ENCODE measurements around the gene ATP5F1D.

Gene ATP5F1D

DNA sequence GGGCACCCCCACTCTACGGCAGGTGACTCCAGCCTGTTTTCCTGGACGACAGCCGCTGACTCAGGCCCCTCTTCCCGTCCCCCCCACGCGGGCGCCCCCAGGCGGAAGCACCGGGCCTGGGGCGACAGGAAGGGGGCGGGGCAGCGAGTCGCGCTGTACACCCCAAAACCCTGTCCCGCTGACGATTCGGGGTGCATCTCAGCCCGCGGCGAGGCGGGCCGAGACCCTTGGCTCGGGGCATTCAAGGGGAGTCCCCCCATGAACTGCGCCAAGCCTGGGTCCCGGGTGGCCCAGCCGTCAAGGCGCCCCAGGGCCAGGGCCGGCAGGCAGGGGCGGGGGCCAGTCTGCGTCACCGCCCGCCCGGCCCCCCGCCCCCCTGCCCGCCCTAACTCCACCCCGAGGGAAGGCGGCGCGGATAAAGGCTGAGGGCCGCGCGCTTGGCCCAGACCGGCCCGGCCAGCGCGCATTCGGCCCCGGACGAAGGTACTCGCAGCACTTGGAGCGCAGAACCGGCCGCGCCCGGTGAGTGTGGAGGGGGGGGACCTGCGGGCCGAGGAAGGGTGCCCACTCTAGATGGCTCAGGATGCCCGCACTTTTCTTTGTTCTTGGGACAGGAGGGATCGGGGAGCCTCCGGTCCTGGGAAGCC lies 6.7 kb downstream of the ATP5F1D start, which contains the start of gene MIDN:
Gene MIDN (plus strand): TSS at position 445 of the 647 bp plus-strand sequence. CDS start 1,714 bp downstream, outside the sequence.
- peak; percentile 92 for DNase-seq (ENCODE audit: low spot score)

GRCh38 chr19:1248786-1249297 lies 7.3 kb downstream of the ATP5F1D start:
- DNase-seq (ENCODE audit: low spot score): peak; percentile 87

- peak; percentile 95 for DNase-seq (ENCODE audit: low spot score)
Observed at GRCh38 chr19:1249298-1249989, 7.9 kb downstream of the ATP5F1D start.

DNA sequence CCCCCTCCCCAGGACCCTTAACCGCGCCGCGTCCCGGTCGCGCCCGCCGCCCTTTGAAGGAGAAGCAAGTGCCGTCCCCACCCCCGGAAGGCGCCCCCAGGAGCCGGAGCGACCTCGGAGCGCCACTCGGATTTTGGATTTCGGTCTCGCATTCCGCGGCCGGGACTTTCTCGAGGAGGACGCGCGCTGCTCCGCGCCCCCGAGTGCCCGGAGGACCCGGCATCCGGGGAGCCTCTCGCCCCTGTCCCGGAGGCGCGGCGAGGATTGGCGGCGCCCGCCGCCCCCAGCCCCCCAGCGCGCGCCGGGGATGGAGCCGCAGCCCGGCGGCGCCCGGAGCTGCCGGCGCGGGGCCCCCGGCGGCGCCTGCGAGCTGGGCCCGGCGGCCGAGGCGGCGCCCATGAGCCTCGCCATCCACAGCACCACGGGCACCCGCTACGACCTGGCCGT lies 8.5 kb downstream of the ATP5F1D start:
- no peak for DNase-seq (ENCODE audit: low spot score)

DNA sequence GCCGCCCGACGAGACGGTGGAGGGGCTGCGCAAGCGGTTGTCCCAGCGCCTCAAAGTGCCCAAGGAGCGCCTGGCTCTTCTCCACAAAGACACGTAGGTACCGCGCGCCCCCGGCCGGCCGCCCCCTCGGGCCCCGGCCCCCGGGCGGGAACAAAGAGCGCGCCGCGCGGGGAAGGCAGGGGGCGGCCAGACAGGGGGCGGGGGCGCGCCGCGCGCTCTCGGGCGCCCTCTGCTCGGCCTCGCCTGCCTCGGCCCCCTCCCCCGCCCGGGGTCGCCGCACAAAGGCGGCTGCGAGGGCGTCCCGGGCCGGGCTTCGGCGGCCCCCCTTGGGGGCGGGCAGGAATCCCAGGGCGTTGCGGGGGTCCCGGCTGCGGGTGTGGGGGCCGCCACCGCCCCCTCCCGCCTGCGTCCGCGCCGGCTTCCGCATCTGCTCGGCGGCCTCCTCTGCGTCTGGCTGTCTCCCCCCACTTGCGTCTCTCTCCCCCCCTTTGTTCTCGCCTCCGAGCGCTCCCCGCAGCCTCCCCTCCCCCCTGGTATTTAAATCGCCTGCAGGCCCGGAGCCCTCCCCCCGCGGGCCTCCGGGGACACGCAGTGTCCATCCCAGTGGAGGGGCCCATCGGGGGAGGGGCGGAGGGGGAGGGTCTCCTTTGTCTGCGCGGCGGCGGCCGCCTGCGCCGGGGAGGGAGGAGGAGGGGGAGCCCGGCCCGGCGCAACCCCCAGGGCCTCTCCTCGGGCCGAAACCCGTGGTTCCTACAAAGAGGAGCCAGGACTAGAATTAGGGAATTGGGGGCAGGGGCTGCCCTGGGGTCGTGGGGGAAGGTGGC lies 9.1 kb downstream of the ATP5F1D start:
- DNase-seq (ENCODE audit: low spot score): peak; percentile 39

DNA sequence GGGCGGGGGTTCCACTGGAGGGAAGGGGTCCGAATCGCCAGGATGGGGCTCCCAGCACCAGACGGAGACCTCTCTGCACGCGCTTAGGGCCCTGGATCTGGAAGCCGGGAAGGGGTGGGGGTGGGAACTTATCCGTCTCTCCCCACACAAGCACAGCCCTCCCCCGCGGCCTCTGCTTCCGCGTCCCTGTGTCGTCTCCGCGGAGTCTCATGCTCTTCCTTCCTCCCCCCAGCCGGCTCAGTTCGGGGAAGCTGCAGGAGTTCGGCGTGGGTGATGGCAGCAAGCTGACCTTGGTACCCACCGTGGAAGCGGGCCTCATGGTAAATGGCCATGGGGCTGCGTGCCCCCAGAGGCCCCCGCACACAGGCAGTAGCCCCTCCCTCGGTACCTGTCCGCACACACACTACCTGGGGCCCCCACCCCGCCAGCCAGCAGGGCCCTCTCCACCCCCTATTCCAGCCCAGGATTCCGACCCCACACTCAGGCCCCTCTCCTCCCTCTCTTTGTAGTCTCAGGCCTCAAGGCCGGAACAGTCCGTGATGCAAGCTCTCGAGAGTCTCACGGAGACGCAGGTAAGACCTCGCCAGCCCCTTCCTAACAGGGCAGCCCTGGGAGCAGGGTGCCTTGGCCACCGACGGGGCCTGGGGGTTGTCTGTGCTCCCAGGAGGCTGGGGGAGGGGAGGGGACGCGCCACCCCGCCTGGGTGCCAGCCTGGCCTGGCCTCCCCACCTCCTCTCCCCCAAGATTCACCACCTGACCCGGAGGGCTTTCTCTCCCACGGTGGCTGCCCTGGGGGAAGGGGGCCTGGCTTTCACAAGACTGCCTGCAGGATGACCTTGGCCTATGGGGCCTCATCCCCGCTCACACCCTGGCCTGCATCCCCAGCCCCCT lies 10.0 kb downstream of the ATP5F1D start:
- DNase-seq (ENCODE audit: low spot score): peak; percentile 48

DNA sequence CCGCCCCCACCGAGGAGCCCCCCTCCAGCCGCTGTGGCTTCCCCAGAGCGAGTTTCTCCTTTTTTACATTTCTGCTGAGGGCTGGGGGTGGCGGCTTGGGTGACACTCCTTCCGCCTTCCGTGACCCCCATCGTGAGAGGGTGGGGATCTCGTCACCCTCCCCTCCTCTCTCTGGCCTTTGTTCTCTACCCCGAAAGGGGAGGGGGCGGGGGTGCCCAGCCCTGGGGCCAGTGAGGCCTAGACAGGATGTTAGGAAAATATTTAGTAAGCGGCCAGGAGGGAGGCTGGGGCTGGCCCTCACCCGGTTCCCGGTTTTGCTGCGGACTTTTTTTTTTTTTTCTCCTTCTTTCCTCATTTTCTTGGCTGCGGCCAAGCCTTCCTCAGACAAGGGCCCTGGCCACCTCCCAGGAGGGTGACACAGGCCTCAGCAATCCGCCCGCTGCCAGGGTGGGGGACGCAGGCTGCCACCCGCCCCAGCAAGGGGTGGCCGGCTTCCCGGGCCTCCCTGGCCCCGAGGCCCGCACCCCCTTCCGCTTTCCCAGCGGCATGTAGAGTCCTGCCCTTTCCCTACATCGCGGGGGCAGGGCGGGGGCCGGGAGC lies 10.8 kb downstream of the ATP5F1D start:
- peak; percentile 88 for DNase-seq (ENCODE audit: low spot score)

GRCh38 chr19:1252821-1253513 lies 11.4 kb downstream of the ATP5F1D start:
- peak; percentile 90 for DNase-seq (ENCODE audit: low spot score)

GRCh38 chr19:1253514-1254080 lies 12.0 kb downstream of the ATP5F1D start:
- no peak for DNase-seq (ENCODE audit: low spot score)

DNA sequence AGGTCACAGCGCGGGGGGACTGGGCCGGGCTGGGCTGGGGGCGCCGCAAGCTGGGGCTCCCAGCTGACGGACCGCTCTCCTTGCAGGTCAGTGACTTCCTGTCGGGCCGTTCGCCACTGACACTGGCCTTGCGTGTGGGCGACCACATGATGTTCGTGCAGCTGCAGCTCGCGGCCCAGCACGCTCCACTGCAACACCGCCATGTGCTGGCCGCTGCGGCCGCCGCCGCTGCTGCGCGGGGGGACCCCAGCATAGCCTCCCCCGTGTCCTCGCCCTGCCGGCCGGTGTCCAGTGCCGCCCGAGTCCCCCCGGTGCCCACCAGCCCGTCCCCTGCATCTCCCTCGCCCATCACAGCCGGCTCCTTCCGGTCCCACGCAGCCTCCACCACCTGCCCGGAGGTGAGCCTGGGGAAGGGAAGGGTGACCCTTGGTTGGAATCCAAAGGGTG lies 12.6 kb downstream of the ATP5F1D start:
- DNase-seq (ENCODE audit: low spot score): no peak

GRCh38 chr19:1254530-1255185 lies 13.1 kb downstream of the ATP5F1D start:
- no peak for DNase-seq (ENCODE audit: low spot score)

GRCh38 chr19:1255186-1256161 lies 13.9 kb downstream of the ATP5F1D start:
- DNase-seq (ENCODE audit: low spot score): no peak

GRCh38 chr19:1256646-1257474 lies 15.3 kb downstream of the ATP5F1D start:
- no peak for DNase-seq (ENCODE audit: low spot score)

- DNase-seq (ENCODE audit: low spot score): no peak
Observed at GRCh38 chr19:1257475-1258162, 16.1 kb downstream of the ATP5F1D start.

DNA sequence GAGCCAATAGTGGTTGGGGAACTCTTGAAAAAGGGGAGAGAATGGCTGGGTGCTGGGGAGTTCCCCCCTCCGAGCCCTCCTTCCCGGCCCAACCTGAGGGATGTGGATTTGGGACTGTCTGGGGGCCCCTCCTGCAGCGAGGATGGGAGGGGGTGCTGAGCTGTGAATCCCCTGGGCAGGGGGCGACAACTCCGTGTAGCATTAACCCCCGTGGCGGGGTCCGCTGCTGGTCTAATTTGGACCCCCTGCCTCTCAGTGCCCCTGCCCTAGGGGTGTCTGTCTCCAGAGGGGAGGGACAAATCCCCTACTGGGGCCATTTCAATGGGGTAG lies 16.6 kb downstream of the ATP5F1D start:
- no peak for DNase-seq (ENCODE audit: low spot score)

- no peak for DNase-seq (ENCODE audit: low spot score)
Observed at GRCh38 chr19:1258707-1259205, 17.2 kb downstream of the ATP5F1D start.
